ENCODE measurements around the gene EIF4ENIF1. TPM values are rescaled to one million over a fixed set of nuclear protein-coding genes. Genes with fewer than 3 reads are reported as not detected.

The EIF4ENIF1 gene
- total RNA-seq, 4 donors from 2014 or later, result 12.7 to 33.8 (median 22.5) TPM

DNA sequence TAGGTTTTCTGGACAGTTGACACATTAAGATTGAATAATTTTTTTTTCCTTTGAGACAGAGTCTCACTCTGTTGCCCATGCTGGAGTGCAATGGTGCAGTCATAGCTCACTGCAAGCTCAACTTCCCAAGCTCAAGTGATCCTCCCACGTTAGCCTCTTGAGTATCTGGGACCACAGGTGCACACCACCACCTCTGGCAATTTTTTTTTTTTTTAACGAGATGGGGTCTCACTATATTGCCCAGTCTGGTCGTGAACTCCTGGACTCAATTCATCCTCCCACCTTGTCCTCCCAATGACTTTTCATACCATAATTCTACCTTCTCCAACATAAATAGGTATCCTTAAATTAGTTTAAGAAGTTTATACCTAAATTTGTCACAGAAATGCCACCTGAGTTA is 8.5 kb downstream of the EIF4ENIF1 start:
- no peaks in the 10 kb centered on the region for H3K27me3 ChIP-seq
- no peak for TF ChIP-seq EP300 (IDR thresholded peaks at IDR 0.05)
- no peak for TF ChIP-seq POLR2A (IDR thresholded peaks at IDR 0.05)
- TF ChIP-seq POLR2AphosphoS5 (IDR thresholded peaks at IDR 0.05), result no peak
- TF ChIP-seq, protein P1, sequence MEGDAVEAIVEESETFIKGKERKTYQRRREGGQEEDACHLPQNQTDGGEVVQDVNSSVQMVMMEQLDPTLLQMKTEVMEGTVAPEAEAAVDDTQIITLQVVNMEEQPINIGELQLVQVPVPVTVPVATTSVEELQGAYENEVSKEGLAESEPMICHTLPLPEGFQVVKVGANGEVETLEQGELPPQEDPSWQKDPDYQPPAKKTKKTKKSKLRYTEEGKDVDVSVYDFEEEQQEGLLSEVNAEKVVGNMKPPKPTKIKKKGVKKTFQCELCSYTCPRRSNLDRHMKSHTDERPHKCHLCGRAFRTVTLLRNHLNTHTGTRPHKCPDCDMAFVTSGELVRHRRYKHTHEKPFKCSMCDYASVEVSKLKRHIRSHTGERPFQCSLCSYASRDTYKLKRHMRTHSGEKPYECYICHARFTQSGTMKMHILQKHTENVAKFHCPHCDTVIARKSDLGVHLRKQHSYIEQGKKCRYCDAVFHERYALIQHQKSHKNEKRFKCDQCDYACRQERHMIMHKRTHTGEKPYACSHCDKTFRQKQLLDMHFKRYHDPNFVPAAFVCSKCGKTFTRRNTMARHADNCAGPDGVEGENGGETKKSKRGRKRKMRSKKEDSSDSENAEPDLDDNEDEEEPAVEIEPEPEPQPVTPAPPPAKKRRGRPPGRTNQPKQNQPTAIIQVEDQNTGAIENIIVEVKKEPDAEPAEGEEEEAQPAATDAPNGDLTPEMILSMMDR (IDR thresholded peaks at IDR 0.05), result no peak
- no peaks in the 10 kb centered on the region for H3K4me1 ChIP-seq
- H3K9me3 ChIP-seq, result no peaks in the 10 kb centered on the region
- WGBS, result 96% methylated on average over 3 of the region's 3 CpGs
- peaks cover 54% of the 10 kb centered on the region for H3K36me3 ChIP-seq
- DNase-seq (ENCODE audit: low spot score in 2 of 2), result no peak
- no peak overlapping the region for H3K27ac ChIP-seq
- H3K4me3 ChIP-seq, result no peak overlapping the region

DNA sequence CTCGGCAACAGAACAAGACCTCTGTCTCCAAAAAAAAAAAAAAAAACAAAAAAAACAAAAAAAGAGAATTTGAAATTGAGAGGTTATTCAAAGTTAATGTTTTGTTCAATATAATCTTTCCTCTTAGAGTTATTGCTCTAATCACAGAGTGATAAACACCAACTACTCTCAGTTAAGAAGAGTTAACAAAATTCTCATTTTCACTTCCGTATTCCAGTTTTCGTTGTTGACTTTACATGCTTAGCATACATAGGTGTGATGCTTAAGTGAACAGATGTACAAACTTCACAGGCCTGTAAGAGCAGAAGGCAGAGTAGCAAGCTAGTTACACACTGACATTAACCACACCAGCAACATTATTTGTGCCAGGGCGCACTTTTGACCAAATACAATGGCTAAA is 12.3 kb downstream of the EIF4ENIF1 start:
- Histone ChIP-seq H3K4me3 (no peak overlapping the region), H3K4me1 (no peaks in the 10 kb centered on the region), H3K27ac (no peak overlapping the region), H3K9me3 (no peaks in the 10 kb centered on the region), H3K27me3 (no peaks in the 10 kb centered on the region), H3K36me3 (peaks cover 47% of the 10 kb centered on the region)
- TF ChIP-seq, protein P1 (IDR thresholded peaks at IDR 0.05), result no peak
- TF ChIP-seq POLR2A (IDR thresholded peaks at IDR 0.05) (no peak), EP300 (IDR thresholded peaks at IDR 0.05) (no peak), POLR2AphosphoS5 (IDR thresholded peaks at IDR 0.05) (no peak)
- WGBS, result 94% methylated on average over 4 of the region's 4 CpGs
- DNase-seq (ENCODE audit: low spot score in 2 of 2), result no peak

DNA sequence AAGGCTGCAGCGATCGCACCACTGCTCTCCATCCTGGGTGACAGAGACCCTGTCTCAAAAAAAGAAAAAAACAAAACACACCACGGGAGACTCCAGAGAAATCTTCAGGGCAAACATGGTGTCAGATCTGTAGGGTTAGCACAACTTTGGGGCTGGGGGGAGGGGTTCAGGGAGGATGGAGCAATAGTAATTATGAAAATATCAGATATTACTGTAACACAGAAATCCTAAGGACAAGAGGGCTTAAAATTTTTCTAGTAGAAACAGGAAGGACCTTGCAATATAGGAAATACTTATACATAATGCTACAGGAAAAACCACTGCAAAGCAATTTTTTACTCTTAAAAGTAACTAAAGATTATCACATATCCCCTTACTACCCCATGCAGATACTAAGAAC is 13.8 kb downstream of the EIF4ENIF1 start:
- 85% methylated on average over 3 of the region's 3 CpGs for WGBS
- no peaks in the 10 kb centered on the region for H3K4me1 ChIP-seq
- no peaks in the 10 kb centered on the region for H3K27me3 ChIP-seq
- H3K36me3 ChIP-seq, result peaks cover 41% of the 10 kb centered on the region
- H3K4me3 ChIP-seq, result no peak overlapping the region
- no peaks in the 10 kb centered on the region for H3K9me3 ChIP-seq
- no peak for DNase-seq (ENCODE audit: low spot score in 2 of 2)
- TF ChIP-seq POLR2AphosphoS5 (IDR thresholded peaks at IDR 0.05) (no peak), EP300 (IDR thresholded peaks at IDR 0.05) (no peak), POLR2A (IDR thresholded peaks at IDR 0.05) (no peak)
- TF ChIP-seq, protein P1 (IDR thresholded peaks at IDR 0.05), result no peak
- H3K27ac ChIP-seq, result no peak overlapping the region

DNA sequence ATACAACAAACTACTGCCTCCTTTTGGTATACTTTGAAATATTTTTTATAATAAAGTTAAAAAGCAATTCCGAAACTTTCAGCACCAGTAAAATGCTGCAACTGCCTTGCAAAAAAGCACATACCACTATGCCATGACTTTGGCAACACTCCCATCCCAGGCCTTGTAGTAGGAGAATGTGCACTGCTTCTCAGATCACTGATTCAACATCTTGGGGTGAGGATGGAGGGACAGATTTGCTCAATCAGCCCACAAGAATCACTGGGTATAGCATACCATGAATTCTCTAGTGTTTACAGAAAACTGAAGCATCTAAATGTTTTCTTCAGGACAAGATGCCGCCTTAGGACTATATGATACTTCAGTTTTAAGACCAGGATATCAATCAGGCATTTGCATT is 14.9 kb downstream of the EIF4ENIF1 start:
- Histone ChIP-seq H3K27ac (no peak overlapping the region), H3K36me3 (peaks cover 33% of the 10 kb centered on the region), H3K27me3 (no peaks in the 10 kb centered on the region), H3K9me3 (no peaks in the 10 kb centered on the region), H3K4me1 (no peaks in the 10 kb centered on the region), H3K4me3 (no peak overlapping the region)
- TF ChIP-seq POLR2AphosphoS5 (IDR thresholded peaks at IDR 0.05) (no peak), EP300 (IDR thresholded peaks at IDR 0.05) (no peak), POLR2A (IDR thresholded peaks at IDR 0.05) (no peak)
- TF ChIP-seq, protein P1 (IDR thresholded peaks at IDR 0.05), result no peak
- WGBS, result 95% methylated on average over 2 of the region's 2 CpGs
- no peak for DNase-seq (ENCODE audit: low spot score in 2 of 2)

DNA sequence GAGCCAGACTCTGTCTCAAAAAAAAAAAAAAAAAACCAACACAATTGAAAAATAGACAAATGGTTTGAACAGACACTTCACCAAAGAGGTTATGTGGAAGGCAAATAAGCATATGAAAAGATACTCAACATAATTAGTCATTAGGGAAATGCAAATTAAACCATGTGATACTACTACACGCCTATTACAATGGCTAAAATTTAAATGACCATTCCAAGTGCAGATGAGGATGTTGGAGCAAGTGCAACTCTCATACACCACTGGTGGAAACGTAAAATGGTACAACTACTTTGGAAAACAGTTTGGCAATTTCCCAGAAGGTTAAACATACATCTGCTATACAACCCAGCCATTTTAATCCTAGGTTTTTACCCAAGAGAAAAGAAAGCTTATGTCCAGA is 24.3 kb downstream of the EIF4ENIF1 start:
- 92% methylated on average over 2 of the region's 2 CpGs for WGBS
- H3K4me1 ChIP-seq, result no peaks in the 10 kb centered on the region
- TF ChIP-seq, protein P1 (IDR thresholded peaks at IDR 0.05), result no peak
- TF ChIP-seq EP300 (IDR thresholded peaks at IDR 0.05) (no peak), POLR2A (IDR thresholded peaks at IDR 0.05) (no peak), POLR2AphosphoS5 (IDR thresholded peaks at IDR 0.05) (no peak)
- no peak overlapping the region for H3K4me3 ChIP-seq
- no peak overlapping the region for H3K27ac ChIP-seq
- no peaks in the 10 kb centered on the region for H3K9me3 ChIP-seq
- no peak for DNase-seq (ENCODE audit: low spot score in 2 of 2)
- H3K36me3 ChIP-seq, result peaks cover 73% of the 10 kb centered on the region
- no peaks in the 10 kb centered on the region for H3K27me3 ChIP-seq
